Suprapubic skin (tissue), 4 donors: ENCODE measurements around the gene ANKRD63. TPM values are rescaled to one million over a fixed set of nuclear protein-coding genes. Genes with fewer than 3 reads are reported as not detected.

ENCODE experiments used
- DNase-seq, 2 donors: peaks; one replicate each; pipeline ENCODE4 v3.0.0-alpha.2; 2019; ENCODE audit warnings: low spot score in 2 of 2
- H3K27ac ChIP-seq: fragments of 200-600 bp; sonication (generic); one replicate; pipeline ENCODE4 v1.5.1; 2019
- H3K27me3 ChIP-seq: fragments of 200-600 bp; sonication (generic); one replicate; pipeline ENCODE4 v1.5.1; 2019
- H3K36me3 ChIP-seq: fragments of 200-600 bp; sonication (generic); one replicate; pipeline ENCODE4 v1.5.1; 2019
- H3K4me1 ChIP-seq: fragments of 200-600 bp; sonication (generic); one replicate; pipeline ENCODE4 v1.5.1; 2019
- H3K4me3 ChIP-seq: fragments of 200-600 bp; sonication (generic); one replicate; pipeline ENCODE4 v1.5.1; 2019; ENCODE audit warnings: mild to moderate bottlenecking
- H3K9me3 ChIP-seq: fragments of 200-600 bp; sonication (generic); one replicate; pipeline ENCODE4 v1.5.1; 2019
- EP300 ChIP-seq: sonication (generic); formaldehyde crosslinking; IDR thresholded peaks from one replicate; pipeline ENCODE4 v1.6.1; 2017; ENCODE audit warnings: antibody characterized with exemption
- POLR2A ChIP-seq, 2 donors: fragments of 450-650 bp; IDR thresholded peaks; one replicate each; pipeline ENCODE4 v1.6.1; 2017; ENCODE audit warnings: antibody characterized with exemption in 2 of 2, mild to moderate bottlenecking in 2 of 2, moderate library complexity in 2 of 2
- POLR2AphosphoS5 ChIP-seq, 3 donors: sonication (generic); formaldehyde crosslinking; IDR thresholded peaks; one replicate each; pipeline ENCODE4 v1.6.1; 2017; ENCODE audit warnings: antibody characterized with exemption in 3 of 3
- WGBS: methylation state at CpG from one replicate; pipeline ENCODE4 v1.1.5; 2018; 5-methylcytosine and 5-hydroxymethylcytosine counted together
- total RNA-seq, 4 donors: library from RNA; depleted of rRNA; stranded (reverse); fragments of >200 nt; gene quantifications; one replicate each; pipeline ENCODE4 v1.1.0, GENCODE V29; 2016
- TF ChIP-seq, protein P1 (sequence below), 2 donors: fragments of 200-600 bp in 1 of 2; fragments of 450-650 bp in 1 of 2; sonication (generic) in 1 of 2; IDR thresholded peaks; one replicate each; pipeline ENCODE4 v1.5.1; 2016 to 2019; ENCODE audit warnings: antibody characterized with exemption in 2 of 2, mild to moderate bottlenecking in 1 of 2, moderate library complexity in 1 of 2

Gene ANKRD63
- total RNA-seq, 4 donors from 2014 or later = not detected

DNA sequence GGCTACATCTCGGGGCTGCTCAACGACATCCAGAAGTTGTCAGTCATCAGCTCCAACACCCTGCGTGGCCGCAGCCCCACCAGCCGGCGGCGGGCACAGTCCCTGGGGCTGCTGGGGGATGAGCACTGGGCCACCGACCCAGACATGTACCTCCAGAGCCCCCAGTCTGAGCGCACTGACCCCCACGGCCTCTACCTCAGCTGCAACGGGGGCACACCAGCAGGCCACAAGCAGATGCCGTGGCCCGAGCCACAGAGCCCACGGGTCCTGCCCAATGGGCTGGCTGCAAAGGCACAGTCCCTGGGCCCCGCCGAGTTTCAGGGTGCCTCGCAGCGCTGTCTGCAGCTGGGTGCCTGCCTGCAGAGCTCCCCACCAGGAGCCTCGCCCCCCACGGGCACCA is 17.0 kb downstream of the ANKRD63 start:
- Histone ChIP-seq H3K36me3 (peaks cover 23% of the 10 kb centered on the region), H3K27ac (no peak overlapping the region), H3K27me3 (no peaks in the 10 kb centered on the region), H3K9me3 (no peaks in the 10 kb centered on the region), H3K4me3 (no peak overlapping the region), H3K4me1 (peaks cover 13% of the 10 kb centered on the region)
- no peak for DNase-seq
- TF ChIP-seq EP300 = no peak
- TF ChIP-seq POLR2AphosphoS5 (IDR thresholded peaks at IDR 0.05) = no peak
- TF ChIP-seq POLR2A (IDR thresholded peaks at IDR 0.05) = no peak
- whole genome bisulfite sequencing = 67% methylated on average over 1 of the region's 20 CpGs

DNA sequence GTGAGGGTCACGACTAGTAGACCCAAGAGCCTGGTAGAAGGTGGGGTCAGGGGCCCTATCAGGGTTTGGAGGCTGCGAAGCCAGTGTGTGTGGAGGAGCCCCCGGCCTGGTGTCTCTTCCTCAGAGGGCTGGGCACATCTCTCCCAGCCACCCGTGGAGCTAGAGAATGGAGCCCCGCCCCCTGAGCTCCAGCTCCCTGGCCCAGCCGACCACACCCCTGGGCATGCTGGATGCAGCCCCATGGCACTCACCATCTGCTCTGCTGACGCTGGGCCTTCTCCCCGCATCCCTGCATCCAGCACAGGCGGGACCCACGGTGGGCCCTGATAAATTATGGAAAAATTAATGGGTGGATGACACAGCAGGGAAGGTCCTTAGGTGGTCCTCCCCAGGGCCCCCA is 17.5 kb downstream of the ANKRD63 start:
- no peaks in the 10 kb centered on the region for H3K27me3 ChIP-seq
- H3K36me3 ChIP-seq = peaks cover 20% of the 10 kb centered on the region
- no peak overlapping the region for H3K27ac ChIP-seq
- H3K4me1 ChIP-seq = peaks cover 13% of the 10 kb centered on the region
- TF ChIP-seq POLR2A (IDR thresholded peaks at IDR 0.05) (no peak), EP300 (no peak), POLR2AphosphoS5 (IDR thresholded peaks at IDR 0.05) (no peak)
- TF ChIP-seq, protein P1, sequence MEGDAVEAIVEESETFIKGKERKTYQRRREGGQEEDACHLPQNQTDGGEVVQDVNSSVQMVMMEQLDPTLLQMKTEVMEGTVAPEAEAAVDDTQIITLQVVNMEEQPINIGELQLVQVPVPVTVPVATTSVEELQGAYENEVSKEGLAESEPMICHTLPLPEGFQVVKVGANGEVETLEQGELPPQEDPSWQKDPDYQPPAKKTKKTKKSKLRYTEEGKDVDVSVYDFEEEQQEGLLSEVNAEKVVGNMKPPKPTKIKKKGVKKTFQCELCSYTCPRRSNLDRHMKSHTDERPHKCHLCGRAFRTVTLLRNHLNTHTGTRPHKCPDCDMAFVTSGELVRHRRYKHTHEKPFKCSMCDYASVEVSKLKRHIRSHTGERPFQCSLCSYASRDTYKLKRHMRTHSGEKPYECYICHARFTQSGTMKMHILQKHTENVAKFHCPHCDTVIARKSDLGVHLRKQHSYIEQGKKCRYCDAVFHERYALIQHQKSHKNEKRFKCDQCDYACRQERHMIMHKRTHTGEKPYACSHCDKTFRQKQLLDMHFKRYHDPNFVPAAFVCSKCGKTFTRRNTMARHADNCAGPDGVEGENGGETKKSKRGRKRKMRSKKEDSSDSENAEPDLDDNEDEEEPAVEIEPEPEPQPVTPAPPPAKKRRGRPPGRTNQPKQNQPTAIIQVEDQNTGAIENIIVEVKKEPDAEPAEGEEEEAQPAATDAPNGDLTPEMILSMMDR (IDR thresholded peaks at IDR 0.05) = no peak
- no peak for DNase-seq
- no peak overlapping the region for H3K4me3 ChIP-seq
- 52% methylated on average over 10 of the region's 10 CpGs for WGBS
- H3K9me3 ChIP-seq = no peaks in the 10 kb centered on the region

GRCh38 chr15:40264321-40265153 is 18.3 kb downstream of the ANKRD63 start:
- DNase-seq = no peak
- no peaks in the 10 kb centered on the region for H3K9me3 ChIP-seq
- peaks cover 20% of the 10 kb centered on the region for H3K36me3 ChIP-seq
- H3K27ac ChIP-seq = no peak overlapping the region
- H3K27me3 ChIP-seq = no peaks in the 10 kb centered on the region
- no peak overlapping the region for H3K4me3 ChIP-seq
- H3K4me1 ChIP-seq = peaks cover 13% of the 10 kb centered on the region
- TF ChIP-seq, protein P1 (IDR thresholded peaks at IDR 0.05) = no peak
- TF ChIP-seq POLR2AphosphoS5 (IDR thresholded peaks at IDR 0.05) (no peak), POLR2A (IDR thresholded peaks at IDR 0.05) (no peak), EP300 (no peak)
- WGBS = 77% methylated on average over 12 of the region's 16 CpGs

DNA sequence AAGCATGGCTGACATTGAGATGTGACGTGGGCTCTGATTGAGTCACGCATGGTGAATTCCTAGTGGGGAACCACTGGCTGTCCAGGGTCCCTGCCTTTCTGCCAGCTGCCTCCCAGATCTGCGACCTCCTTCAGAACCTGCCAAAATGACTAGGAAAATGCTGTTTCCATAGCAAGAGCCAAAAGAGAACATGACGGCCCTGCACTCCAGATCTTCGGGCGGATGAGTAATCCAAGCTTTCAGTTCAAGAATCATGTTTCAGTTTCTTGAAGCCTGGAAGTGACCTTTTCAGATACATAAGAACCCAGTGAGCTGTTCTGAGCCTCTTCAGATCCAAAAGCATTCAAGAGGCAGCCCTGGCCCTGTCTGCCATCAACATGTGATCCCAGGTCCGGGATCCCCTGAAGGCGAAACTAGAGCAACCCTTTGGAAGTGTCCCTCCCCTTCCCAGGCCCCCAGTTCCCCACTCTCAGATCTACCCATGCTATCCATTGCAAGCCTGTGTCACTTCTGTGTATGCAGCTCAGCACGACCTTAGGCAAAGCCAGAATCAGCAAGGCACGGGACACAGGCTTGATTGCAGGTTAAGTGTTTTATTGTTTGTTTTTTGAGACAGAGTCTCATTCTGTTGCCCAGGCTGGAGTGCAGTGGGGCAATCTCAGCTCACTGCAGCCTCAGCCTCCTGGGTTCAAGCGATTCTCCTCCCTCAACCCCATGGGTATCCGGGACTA is 19.7 kb downstream of the ANKRD63 start:
- no peak for TF ChIP-seq POLR2AphosphoS5 (IDR thresholded peaks at IDR 0.05)
- TF ChIP-seq POLR2A (IDR thresholded peaks at IDR 0.05) = no peak
- H3K27me3 ChIP-seq = no peaks in the 10 kb centered on the region
- no peaks in the 10 kb centered on the region for H3K9me3 ChIP-seq
- no peak for DNase-seq
- no peak overlapping the region for H3K27ac ChIP-seq
- peaks cover 20% of the 10 kb centered on the region for H3K36me3 ChIP-seq
- peaks cover 13% of the 10 kb centered on the region for H3K4me1 ChIP-seq
- no peak overlapping the region for H3K4me3 ChIP-seq
- WGBS = 49% methylated on average over 10 of the region's 12 CpGs

DNA sequence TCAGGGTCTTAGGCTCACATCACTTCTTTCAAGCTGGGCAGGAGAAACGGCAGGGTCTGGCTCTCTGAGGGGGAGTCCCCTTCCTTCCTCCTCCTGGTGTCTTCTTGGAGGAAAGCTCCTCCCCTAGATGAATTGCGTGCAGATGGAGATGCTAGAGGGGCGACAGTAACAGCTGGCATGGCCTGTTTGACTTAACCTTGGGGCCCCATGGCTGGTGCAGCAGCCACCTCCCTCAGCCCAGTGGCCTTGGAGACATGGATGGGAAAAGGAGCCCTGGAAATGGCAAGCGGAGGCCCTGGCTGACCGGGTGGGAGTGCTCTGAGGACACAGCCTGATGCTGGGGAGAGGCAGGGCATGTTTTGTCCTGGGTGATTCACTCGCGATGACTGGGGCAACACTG is 23.8 kb downstream of the ANKRD63 start:
- peaks cover 5% of the 10 kb centered on the region for H3K36me3 ChIP-seq
- H3K9me3 ChIP-seq = no peaks in the 10 kb centered on the region
- TF ChIP-seq POLR2AphosphoS5 (IDR thresholded peaks at IDR 0.05) (no peak), EP300 (no peak), POLR2A (IDR thresholded peaks at IDR 0.05) (no peak)
- TF ChIP-seq, protein P1 (IDR thresholded peaks at IDR 0.05) = no peak
- DNase-seq = no peak
- H3K4me3 ChIP-seq = no peak overlapping the region
- H3K4me1 ChIP-seq = no peaks in the 10 kb centered on the region
- no peak overlapping the region for H3K27ac ChIP-seq
- no peaks in the 10 kb centered on the region for H3K27me3 ChIP-seq
- 75% methylated on average over 5 of the region's 7 CpGs for WGBS

DNA sequence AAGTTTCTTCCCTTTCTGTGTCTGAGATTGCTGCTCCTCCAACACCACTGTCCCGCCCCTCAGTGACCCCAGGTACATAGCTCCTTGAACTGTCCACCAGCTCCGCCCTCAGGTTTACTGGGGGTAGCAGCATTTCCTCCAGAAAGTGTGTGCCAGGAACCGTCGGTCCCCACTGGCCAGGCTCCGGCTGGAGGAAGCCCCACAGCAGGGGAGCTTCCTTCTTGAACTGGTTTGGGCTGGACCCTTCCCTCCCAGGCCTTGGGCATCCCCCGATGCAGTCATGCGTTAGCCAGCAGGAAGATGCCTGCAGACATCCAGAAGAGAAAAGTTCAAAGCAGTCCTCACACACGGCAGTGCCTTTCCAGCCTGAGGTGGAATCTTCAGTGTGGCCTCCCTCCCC is 24.3 kb downstream of the ANKRD63 start:
- Histone ChIP-seq H3K4me1 (peaks cover 4% of the 10 kb centered on the region), H3K27ac (no peak overlapping the region), H3K27me3 (no peaks in the 10 kb centered on the region), H3K9me3 (no peaks in the 10 kb centered on the region), H3K4me3 (no peak overlapping the region), H3K36me3 (peaks cover 5% of the 10 kb centered on the region)
- TF ChIP-seq EP300 (no peak), POLR2AphosphoS5 (IDR thresholded peaks at IDR 0.05) (no peak), POLR2A (IDR thresholded peaks at IDR 0.05) (no peak)
- TF ChIP-seq, protein P1 (IDR thresholded peaks at IDR 0.05) = no peak
- DNase-seq = no peak
- 100% methylated on average over 1 of the region's 8 CpGs for WGBS
